ENCODE results near the gene MVB12B. TPM values are rescaled to one million over a fixed set of nuclear protein-coding genes. Genes with fewer than 3 reads are reported as not detected.

The MVB12B gene
- total RNA-seq, 1 experiment from 2014 or later = 5.7 TPM

DNA sequence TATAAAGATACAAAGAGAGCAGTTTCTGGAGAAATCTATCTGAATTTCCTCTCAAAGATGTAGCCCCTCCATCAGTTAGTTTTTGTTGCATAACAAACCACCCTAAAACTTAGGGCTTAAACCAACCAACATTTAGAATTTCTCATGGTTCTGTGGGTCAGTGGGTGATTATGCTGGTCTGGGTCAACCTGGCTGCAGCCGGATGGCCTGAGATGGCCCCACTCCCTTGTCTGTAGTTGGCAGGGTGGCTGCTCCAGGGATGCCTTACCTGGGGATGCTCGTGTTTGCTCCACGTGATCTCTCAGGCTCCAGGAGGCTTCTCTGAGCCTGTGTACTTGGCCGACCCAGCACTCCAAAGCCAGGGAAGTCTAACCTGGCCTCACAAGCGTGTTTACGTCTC, 139.3 kb downstream of the MVB12B start (continued):
- TF ChIP-seq OVOL2 (CRISPR knock-in tag; IDR thresholded peaks at IDR 0.05; ENCODE audit: borderline replicate concordance) = no peak
- no peak for TF ChIP-seq ZNF317 (CRISPR knock-in tag; IDR thresholded peaks at IDR 0.05; ENCODE audit: borderline replicate concordance, low read depth)
- no peak for TF ChIP-seq ZBTB21 (CRISPR knock-in tag; IDR thresholded peaks at IDR 0.05; ENCODE audit: borderline replicate concordance)
- no peak for TF ChIP-seq CREM (CRISPR knock-in tag; IDR thresholded peaks at IDR 0.05)
- TF ChIP-seq, protein P1, sequence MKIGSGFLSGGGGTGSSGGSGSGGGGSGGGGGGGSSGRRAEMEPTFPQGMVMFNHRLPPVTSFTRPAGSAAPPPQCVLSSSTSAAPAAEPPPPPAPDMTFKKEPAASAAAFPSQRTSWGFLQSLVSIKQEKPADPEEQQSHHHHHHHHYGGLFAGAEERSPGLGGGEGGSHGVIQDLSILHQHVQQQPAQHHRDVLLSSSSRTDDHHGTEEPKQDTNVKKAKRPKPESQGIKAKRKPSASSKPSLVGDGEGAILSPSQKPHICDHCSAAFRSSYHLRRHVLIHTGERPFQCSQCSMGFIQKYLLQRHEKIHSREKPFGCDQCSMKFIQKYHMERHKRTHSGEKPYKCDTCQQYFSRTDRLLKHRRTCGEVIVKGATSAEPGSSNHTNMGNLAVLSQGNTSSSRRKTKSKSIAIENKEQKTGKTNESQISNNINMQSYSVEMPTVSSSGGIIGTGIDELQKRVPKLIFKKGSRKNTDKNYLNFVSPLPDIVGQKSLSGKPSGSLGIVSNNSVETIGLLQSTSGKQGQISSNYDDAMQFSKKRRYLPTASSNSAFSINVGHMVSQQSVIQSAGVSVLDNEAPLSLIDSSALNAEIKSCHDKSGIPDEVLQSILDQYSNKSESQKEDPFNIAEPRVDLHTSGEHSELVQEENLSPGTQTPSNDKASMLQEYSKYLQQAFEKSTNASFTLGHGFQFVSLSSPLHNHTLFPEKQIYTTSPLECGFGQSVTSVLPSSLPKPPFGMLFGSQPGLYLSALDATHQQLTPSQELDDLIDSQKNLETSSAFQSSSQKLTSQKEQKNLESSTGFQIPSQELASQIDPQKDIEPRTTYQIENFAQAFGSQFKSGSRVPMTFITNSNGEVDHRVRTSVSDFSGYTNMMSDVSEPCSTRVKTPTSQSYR (CRISPR knock-in tag; IDR thresholded peaks at IDR 0.05) = no peak
- TF ChIP-seq, protein P2, sequence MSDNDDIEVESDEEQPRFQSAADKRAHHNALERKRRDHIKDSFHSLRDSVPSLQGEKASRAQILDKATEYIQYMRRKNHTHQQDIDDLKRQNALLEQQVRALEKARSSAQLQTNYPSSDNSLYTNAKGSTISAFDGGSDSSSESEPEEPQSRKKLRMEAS (CRISPR knock-in tag; IDR thresholded peaks at IDR 0.05) = no peak
- TF ChIP-seq NFYB (CRISPR knock-in tag; conservative IDR thresholded peaks at IDR 0.05; ENCODE audit: low read depth) = no peak
- no peak for TF ChIP-seq CREB1 (CRISPR knock-in tag; IDR thresholded peaks at IDR 0.05)
- TF ChIP-seq, protein P3, sequence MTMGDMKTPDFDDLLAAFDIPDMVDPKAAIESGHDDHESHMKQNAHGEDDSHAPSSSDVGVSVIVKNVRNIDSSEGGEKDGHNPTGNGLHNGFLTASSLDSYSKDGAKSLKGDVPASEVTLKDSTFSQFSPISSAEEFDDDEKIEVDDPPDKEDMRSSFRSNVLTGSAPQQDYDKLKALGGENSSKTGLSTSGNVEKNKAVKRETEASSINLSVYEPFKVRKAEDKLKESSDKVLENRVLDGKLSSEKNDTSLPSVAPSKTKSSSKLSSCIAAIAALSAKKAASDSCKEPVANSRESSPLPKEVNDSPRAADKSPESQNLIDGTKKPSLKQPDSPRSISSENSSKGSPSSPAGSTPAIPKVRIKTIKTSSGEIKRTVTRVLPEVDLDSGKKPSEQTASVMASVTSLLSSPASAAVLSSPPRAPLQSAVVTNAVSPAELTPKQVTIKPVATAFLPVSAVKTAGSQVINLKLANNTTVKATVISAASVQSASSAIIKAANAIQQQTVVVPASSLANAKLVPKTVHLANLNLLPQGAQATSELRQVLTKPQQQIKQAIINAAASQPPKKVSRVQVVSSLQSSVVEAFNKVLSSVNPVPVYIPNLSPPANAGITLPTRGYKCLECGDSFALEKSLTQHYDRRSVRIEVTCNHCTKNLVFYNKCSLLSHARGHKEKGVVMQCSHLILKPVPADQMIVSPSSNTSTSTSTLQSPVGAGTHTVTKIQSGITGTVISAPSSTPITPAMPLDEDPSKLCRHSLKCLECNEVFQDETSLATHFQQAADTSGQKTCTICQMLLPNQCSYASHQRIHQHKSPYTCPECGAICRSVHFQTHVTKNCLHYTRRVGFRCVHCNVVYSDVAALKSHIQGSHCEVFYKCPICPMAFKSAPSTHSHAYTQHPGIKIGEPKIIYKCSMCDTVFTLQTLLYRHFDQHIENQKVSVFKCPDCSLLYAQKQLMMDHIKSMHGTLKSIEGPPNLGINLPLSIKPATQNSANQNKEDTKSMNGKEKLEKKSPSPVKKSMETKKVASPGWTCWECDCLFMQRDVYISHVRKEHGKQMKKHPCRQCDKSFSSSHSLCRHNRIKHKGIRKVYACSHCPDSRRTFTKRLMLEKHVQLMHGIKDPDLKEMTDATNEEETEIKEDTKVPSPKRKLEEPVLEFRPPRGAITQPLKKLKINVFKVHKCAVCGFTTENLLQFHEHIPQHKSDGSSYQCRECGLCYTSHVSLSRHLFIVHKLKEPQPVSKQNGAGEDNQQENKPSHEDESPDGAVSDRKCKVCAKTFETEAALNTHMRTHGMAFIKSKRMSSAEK (CRISPR knock-in tag; IDR thresholded peaks at IDR 0.05; ENCODE audit: borderline replicate concordance) = no peak

DNA sequence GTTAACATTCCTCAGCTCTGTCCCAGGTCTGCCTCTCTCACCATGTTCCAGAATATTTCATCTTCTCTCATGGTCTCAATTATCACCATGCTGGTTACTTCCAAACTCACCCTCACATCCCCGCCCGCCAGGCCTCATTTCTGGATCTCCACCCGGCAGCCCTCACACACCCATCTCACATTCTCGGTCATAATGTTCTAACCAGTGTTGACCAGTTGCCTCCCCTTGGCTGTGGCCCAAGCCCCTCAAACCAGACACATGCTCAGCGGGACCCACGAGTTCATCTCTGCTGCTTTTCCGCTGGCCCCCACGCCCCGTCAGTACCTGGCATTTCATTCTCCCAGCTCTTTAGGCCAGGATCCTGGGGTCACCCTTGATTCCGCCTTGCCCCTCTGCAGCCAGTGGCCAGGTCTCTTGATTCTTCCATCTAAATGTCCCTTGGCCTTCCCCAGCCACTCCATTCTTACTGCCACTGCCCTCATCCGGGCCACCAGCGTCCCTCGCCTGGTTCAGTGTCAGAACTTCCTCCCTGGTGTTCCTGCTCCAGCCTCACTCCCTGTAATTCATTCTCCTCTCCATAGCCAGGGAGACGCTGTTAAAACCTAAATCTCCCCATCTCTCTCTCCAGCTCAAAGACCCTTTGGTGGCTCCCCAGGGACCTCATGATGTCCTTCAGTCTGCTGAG, 141.7 kb downstream of the MVB12B start:
- H3K36me3 Mint-ChIP-seq = no peaks in the 10 kb centered on the region
- ATAC-seq (no peak), DNase-seq (ENCODE audit: low spot score) (no peak)
- H3K9me3 Mint-ChIP-seq = no peaks in the 10 kb centered on the region
- H3K4me1 Mint-ChIP-seq = peaks cover 20% of the 10 kb centered on the region
- ChIA-PET POLR2A (no interaction called here), CTCF (interaction anchor here (0.9 to 2.2 kb wide), 4 partner anchors 14 to 70 kb away, joined by 3 to 7 read pairs (median 4); no protein-coding TSS in a partner anchor)
- H3K4me3 Mint-ChIP-seq = no peak overlapping the region
- H3K27me3 Mint-ChIP-seq (ENCODE audit: low read depth) = no peaks in the 10 kb centered on the region
- no peak overlapping the region for H3K27ac Mint-ChIP-seq
- TF ChIP-seq FOXP1 (CRISPR knock-in tag; IDR thresholded peaks at IDR 0.05; ENCODE audit: borderline replicate concordance) (no peak), FOXK1 (CRISPR knock-in tag; IDR thresholded peaks at IDR 0.05) (no peak), ZNF121 (CRISPR knock-in tag; IDR thresholded peaks at IDR 0.05) (no peak), RELA (CRISPR knock-in tag; IDR thresholded peaks at IDR 0.05; ENCODE audit: borderline replicate concordance) (no peak), GTF2I (CRISPR knock-in tag; conservative IDR thresholded peaks at IDR 0.05) (no peak), HMGA2 (CRISPR knock-in tag; IDR thresholded peaks at IDR 0.05) (no peak), NR1H2 (CRISPR knock-in tag; IDR thresholded peaks at IDR 0.05) (no peak), NR3C1 (CRISPR knock-in tag; conservative IDR thresholded peaks at IDR 0.05; ENCODE audit: low read depth) (no peak)
- TF ChIP-seq, protein P4, sequence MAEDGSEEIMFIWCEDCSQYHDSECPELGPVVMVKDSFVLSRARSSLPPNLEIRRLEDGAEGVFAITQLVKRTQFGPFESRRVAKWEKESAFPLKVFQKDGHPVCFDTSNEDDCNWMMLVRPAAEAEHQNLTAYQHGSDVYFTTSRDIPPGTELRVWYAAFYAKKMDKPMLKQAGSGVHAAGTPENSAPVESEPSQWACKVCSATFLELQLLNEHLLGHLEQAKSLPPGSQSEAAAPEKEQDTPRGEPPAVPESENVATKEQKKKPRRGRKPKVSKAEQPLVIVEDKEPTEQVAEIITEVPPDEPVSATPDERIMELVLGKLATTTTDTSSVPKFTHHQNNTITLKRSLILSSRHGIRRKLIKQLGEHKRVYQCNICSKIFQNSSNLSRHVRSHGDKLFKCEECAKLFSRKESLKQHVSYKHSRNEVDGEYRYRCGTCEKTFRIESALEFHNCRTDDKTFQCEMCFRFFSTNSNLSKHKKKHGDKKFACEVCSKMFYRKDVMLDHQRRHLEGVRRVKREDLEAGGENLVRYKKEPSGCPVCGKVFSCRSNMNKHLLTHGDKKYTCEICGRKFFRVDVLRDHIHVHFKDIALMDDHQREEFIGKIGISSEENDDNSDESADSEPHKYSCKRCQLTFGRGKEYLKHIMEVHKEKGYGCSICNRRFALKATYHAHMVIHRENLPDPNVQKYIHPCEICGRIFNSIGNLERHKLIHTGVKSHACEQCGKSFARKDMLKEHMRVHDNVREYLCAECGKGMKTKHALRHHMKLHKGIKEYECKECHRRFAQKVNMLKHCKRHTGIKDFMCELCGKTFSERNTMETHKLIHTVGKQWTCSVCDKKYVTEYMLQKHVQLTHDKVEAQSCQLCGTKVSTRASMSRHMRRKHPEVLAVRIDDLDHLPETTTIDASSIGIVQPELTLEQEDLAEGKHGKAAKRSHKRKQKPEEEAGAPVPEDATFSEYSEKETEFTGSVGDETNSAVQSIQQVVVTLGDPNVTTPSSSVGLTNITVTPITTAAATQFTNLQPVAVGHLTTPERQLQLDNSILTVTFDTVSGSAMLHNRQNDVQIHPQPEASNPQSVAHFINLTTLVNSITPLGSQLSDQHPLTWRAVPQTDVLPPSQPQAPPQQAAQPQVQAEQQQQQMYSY (CRISPR knock-in tag; IDR thresholded peaks at IDR 0.05) = no peak
- TF ChIP-seq, protein P5, sequence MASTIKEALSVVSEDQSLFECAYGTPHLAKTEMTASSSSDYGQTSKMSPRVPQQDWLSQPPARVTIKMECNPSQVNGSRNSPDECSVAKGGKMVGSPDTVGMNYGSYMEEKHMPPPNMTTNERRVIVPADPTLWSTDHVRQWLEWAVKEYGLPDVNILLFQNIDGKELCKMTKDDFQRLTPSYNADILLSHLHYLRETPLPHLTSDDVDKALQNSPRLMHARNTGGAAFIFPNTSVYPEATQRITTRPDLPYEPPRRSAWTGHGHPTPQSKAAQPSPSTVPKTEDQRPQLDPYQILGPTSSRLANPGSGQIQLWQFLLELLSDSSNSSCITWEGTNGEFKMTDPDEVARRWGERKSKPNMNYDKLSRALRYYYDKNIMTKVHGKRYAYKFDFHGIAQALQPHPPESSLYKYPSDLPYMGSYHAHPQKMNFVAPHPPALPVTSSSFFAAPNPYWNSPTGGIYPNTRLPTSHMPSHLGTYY (CRISPR knock-in tag; IDR thresholded peaks at IDR 0.05) = no peak
- TF ChIP-seq, protein P6, sequence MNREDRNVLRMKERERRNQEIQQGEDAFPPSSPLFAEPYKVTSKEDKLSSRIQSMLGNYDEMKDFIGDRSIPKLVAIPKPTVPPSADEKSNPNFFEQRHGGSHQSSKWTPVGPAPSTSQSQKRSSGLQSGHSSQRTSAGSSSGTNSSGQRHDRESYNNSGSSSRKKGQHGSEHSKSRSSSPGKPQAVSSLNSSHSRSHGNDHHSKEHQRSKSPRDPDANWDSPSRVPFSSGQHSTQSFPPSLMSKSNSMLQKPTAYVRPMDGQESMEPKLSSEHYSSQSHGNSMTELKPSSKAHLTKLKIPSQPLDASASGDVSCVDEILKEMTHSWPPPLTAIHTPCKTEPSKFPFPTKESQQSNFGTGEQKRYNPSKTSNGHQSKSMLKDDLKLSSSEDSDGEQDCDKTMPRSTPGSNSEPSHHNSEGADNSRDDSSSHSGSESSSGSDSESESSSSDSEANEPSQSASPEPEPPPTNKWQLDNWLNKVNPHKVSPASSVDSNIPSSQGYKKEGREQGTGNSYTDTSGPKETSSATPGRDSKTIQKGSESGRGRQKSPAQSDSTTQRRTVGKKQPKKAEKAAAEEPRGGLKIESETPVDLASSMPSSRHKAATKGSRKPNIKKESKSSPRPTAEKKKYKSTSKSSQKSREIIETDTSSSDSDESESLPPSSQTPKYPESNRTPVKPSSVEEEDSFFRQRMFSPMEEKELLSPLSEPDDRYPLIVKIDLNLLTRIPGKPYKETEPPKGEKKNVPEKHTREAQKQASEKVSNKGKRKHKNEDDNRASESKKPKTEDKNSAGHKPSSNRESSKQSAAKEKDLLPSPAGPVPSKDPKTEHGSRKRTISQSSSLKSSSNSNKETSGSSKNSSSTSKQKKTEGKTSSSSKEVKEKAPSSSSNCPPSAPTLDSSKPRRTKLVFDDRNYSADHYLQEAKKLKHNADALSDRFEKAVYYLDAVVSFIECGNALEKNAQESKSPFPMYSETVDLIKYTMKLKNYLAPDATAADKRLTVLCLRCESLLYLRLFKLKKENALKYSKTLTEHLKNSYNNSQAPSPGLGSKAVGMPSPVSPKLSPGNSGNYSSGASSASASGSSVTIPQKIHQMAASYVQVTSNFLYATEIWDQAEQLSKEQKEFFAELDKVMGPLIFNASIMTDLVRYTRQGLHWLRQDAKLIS (CRISPR knock-in tag; IDR thresholded peaks at IDR 0.05; ENCODE audit: borderline replicate concordance) = no peak

Data from WTC11 (cell line).